ENCODE measurements around the gene PLXNA4.

GRCh38 chr7:132465516-132465915, 110.8 kb downstream of the PLXNA4 start:
- no peak for TF ChIP-seq CTCF (IDR thresholded peaks at IDR 0.05; ENCODE audit: insufficient read depth, low read depth, low read length)
- no peak for TF ChIP-seq EZH2 (IDR thresholded peaks at IDR 0.05; ENCODE audit: insufficient read depth, low read length)

Data from astrocyte (in vitro differentiated cells and primary cell).